Astrocyte (in vitro differentiated cells and primary cell): ENCODE results near the gene ABHD5. TPM values are rescaled to one million over a fixed set of nuclear protein-coding genes. Genes with fewer than 3 reads are reported as not detected.
A peak's percentile ranks its signal among the peaks of the same experiment; 100 is the strongest.

Source experiments
- DNase-seq: peaks from one replicate; pipeline ENCODE4 v3.0.0-alpha.2; 2010; ENCODE audit warnings: low read depth
- FAIRE-seq: peaks from 2 replicates; lab custom pipeline; 2011; peaks lifted over from hg19 to GRCh38; lab: Jason Lieb, UNC
- H2AFZ ChIP-seq: 2 replicates; pipeline ENCODE4 v1.6.0; 2012; ENCODE audit warnings: low read depth, low read length, inconsistent platforms
- H3K27ac ChIP-seq: 2 replicates; pipeline ENCODE4 v1.5.1; 2011; ENCODE audit warnings: low read depth, low read length, inconsistent platforms
- H3K27me3 ChIP-seq: 2 replicates; pipeline ENCODE4 v1.6.0; 2011; ENCODE audit warnings: low read length, inconsistent platforms; ENCODE audit not compliant: insufficient read depth
- H3K36me3 ChIP-seq: 2 replicates; pipeline ENCODE4 v1.5.1; 2011; ENCODE audit warnings: low read length, inconsistent platforms; ENCODE audit not compliant: insufficient read depth
- H3K4me1 ChIP-seq: 2 replicates; pipeline ENCODE4 v1.5.1; 2011; ENCODE audit warnings: low read length, inconsistent platforms; ENCODE audit not compliant: insufficient read depth
- H3K4me2 ChIP-seq: 2 replicates; pipeline ENCODE4 v1.6.0; 2012; ENCODE audit warnings: low read length, inconsistent platforms
- H3K4me3 ChIP-seq: 2 replicates; pipeline ENCODE4 v1.5.1; 2011; ENCODE audit warnings: low read depth, mild to moderate bottlenecking, low read length, inconsistent platforms; ENCODE audit not compliant: insufficient read depth
- H3K79me2 ChIP-seq: 2 replicates; pipeline ENCODE4 v1.6.0; 2012; ENCODE audit warnings: mild to moderate bottlenecking, low read length, inconsistent platforms; ENCODE audit not compliant: insufficient read depth
- H3K9ac ChIP-seq: 2 replicates; pipeline ENCODE4 v1.6.0; 2012; ENCODE audit warnings: mild to moderate bottlenecking, low read length, inconsistent platforms
- H3K9me3 ChIP-seq: 2 replicates; pipeline ENCODE4 v1.5.1; 2012; ENCODE audit warnings: low read depth, mild to moderate bottlenecking, low read length, inconsistent platforms; ENCODE audit not compliant: insufficient read depth
- H4K20me1 ChIP-seq: 2 replicates; pipeline ENCODE4 v1.6.0; 2012; ENCODE audit warnings: low read length, inconsistent platforms; ENCODE audit not compliant: insufficient read depth
- H3K27ac Mint-ChIP-seq: one replicate; pipeline ENCODE4 v1.8.0; 2021; ENCODE audit warnings: mild to moderate bottlenecking, mixed read lengths; ENCODE audit not compliant: unreplicated experiment
- H3K27me3 Mint-ChIP-seq: one replicate; pipeline ENCODE4 v1.8.0; 2021; ENCODE audit warnings: low read depth, mixed read lengths; ENCODE audit not compliant: unreplicated experiment
- H3K36me3 Mint-ChIP-seq: one replicate; pipeline ENCODE4 v1.8.0; 2021; ENCODE audit warnings: low read depth, mixed read lengths; ENCODE audit not compliant: unreplicated experiment
- H3K4me1 Mint-ChIP-seq: one replicate; pipeline ENCODE4 v1.8.0; 2021; ENCODE audit warnings: low read depth, mixed read lengths; ENCODE audit not compliant: unreplicated experiment
- H3K4me3 Mint-ChIP-seq: one replicate; pipeline ENCODE4 v1.8.0; 2021; ENCODE audit warnings: mild to moderate bottlenecking, moderate library complexity, mixed read lengths; ENCODE audit not compliant: unreplicated experiment
- H3K9me3 Mint-ChIP-seq: one replicate; pipeline ENCODE4 v1.8.0; 2021; ENCODE audit warnings: mild to moderate bottlenecking, mixed read lengths; ENCODE audit not compliant: unreplicated experiment
- EZH2 ChIP-seq: IDR thresholded peaks from 2 replicates; pipeline ENCODE4 v1.6.1; 2012; ENCODE audit warnings: mild to moderate bottlenecking, low read length, inconsistent platforms; ENCODE audit not compliant: insufficient read depth
- total RNA-seq: library from RNA; stranded (reverse); gene quantifications from 2 replicates; pipeline ENCODE4 v1.2.1, GENCODE V29; 2021
- TF ChIP-seq, protein P1 (sequence below): IDR thresholded peaks from 2 replicates; pipeline ENCODE4 v1.5.1; 2011; ENCODE audit warnings: low read depth, mild to moderate bottlenecking, inconsistent platforms, low read length, moderate library complexity; ENCODE audit not compliant: insufficient read depth

The ABHD5 gene
- total RNA-seq, 1 donor from 2014 or later: 18.3 TPM

DNA sequence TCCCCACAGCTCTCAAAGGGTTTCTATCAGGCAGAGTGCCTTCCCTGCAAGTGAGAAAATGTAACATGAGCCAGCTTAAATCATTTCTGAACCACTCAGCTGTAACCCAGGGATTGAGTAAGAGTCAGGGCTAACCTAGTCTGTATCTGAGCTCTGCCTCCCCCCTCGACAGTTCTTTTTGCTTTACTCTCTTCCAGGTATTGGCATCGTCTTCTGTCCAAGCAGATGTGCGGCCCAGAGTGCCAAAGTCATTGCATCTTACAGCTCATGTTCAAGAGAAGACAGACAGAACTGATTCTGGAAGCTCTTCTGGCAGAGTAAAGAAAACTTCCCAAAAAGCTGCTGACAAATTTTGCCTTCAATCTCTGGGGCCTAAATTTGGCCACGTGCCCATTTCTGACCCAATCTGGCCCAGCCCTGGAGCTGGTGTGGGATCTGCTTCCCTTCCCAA is 74.8 kb downstream of the ABHD5 start:
- H3K9me3 ChIP-seq: no peaks in the 10 kb centered on the region
- no peaks in the 10 kb centered on the region for H3K36me3 Mint-ChIP-seq
- H3K36me3 ChIP-seq: no peaks in the 10 kb centered on the region
- H3K27me3 ChIP-seq: no peaks in the 10 kb centered on the region
- no peaks in the 10 kb centered on the region for H4K20me1 ChIP-seq
- no peak overlapping the region for H3K9ac ChIP-seq
- H3K27ac ChIP-seq: no peak overlapping the region
- no peak overlapping the region for H3K4me2 ChIP-seq
- DNase-seq: peak; percentile 33
- TF ChIP-seq, protein P1, sequence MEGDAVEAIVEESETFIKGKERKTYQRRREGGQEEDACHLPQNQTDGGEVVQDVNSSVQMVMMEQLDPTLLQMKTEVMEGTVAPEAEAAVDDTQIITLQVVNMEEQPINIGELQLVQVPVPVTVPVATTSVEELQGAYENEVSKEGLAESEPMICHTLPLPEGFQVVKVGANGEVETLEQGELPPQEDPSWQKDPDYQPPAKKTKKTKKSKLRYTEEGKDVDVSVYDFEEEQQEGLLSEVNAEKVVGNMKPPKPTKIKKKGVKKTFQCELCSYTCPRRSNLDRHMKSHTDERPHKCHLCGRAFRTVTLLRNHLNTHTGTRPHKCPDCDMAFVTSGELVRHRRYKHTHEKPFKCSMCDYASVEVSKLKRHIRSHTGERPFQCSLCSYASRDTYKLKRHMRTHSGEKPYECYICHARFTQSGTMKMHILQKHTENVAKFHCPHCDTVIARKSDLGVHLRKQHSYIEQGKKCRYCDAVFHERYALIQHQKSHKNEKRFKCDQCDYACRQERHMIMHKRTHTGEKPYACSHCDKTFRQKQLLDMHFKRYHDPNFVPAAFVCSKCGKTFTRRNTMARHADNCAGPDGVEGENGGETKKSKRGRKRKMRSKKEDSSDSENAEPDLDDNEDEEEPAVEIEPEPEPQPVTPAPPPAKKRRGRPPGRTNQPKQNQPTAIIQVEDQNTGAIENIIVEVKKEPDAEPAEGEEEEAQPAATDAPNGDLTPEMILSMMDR: no peak
- TF ChIP-seq EZH2: no peak
- H3K4me3 Mint-ChIP-seq: no peak overlapping the region
- FAIRE-seq: no peak
- H3K27me3 Mint-ChIP-seq: no peaks in the 10 kb centered on the region
- H2AFZ ChIP-seq: no peak overlapping the region
- H3K4me3 ChIP-seq: no peak overlapping the region
- peaks cover 28% of the 10 kb centered on the region for H3K4me1 Mint-ChIP-seq
- H3K4me1 ChIP-seq: peaks cover 29% of the 10 kb centered on the region
- H3K27ac Mint-ChIP-seq: no peak overlapping the region
- no peaks in the 10 kb centered on the region for H3K9me3 Mint-ChIP-seq
- no peaks in the 10 kb centered on the region for H3K79me2 ChIP-seq

DNA sequence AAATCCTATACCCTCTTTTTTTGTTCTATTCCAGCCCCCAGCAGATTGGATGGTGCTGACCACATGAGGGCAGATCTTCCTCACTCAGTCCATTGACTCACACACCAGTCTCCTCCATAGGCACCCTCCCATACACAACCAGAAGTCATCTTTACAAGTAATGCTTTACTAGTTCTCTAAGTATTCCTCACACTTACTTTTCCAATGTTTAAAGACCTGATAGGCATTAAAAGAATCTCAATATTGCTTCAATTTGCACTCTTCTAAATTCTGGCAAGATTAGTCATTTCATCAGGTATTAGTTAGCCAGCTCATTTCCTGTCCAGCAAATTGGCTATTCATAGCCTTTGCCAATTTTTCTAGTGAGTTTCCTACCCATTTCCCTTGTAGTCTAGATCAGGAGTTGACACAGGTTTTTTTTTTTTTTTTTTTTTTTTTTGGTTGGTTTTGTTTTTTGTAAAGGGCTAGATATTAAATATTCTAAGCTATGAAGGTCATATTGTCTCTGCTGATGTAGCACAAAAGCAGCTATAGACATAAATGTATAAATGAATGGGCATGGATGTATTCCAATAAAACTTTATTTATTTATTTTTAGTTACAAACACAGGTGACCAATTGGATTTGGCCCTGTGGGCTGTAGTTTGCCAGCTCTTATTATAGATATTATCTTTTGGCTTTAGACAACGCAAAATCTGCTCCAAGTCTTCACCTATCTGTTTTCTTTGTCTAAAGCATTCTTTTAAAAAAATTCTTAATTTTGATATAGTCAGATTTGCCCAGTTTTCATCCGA is 76.1 kb downstream of the ABHD5 start:
- Histone ChIP-seq H2AFZ (no peak overlapping the region), H3K79me2 (no peaks in the 10 kb centered on the region), H3K4me3 (no peak overlapping the region), H3K9ac (no peak overlapping the region), H3K9me3 (no peaks in the 10 kb centered on the region), H3K4me1 (peaks cover 29% of the 10 kb centered on the region), H3K27me3 (no peaks in the 10 kb centered on the region), H3K27ac (peak overlapping the region; percentile 41), H4K20me1 (no peaks in the 10 kb centered on the region), H3K36me3 (no peaks in the 10 kb centered on the region), H3K4me2 (peak overlapping the region; percentile 17)
- no peak overlapping the region for H3K4me3 Mint-ChIP-seq
- H3K4me1 Mint-ChIP-seq: peaks cover 28% of the 10 kb centered on the region
- H3K27me3 Mint-ChIP-seq: no peaks in the 10 kb centered on the region
- H3K9me3 Mint-ChIP-seq: no peaks in the 10 kb centered on the region
- no peak for TF ChIP-seq EZH2
- TF ChIP-seq, protein P1: no peak
- no peaks in the 10 kb centered on the region for H3K36me3 Mint-ChIP-seq
- FAIRE-seq (peak; percentile 9), DNase-seq (peak; percentile 78)
- no peak overlapping the region for H3K27ac Mint-ChIP-seq

DNA sequence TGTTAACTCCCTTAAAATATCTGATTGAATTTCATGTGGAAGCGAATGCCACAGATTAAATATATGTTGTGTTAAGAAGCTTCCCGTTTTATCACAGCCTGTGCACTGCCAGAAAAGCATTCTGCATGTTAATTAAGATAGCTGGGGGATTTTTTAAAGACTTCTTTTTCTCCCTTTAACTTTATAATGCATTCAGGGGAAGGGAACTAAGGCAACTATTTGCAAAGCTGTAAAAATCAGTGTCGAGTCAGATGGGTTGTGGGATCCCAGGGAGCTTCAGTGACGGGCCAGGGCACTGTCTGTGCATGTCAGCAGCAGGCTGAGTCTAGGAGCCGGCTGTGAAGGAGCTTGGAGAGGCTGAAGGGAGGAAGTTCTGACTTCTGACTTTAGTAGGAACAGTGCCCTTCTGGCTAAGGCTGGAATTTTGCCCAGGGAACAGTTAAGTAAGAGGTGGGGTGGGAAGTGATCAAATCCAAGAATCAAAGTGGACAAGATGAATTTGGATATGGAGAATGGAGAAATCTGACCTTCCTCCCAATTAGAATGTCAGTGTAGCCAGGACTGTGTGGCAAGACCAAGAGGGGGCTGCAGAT is 77.7 kb downstream of the ABHD5 start:
- FAIRE-seq: no peak
- Mint-ChIP-seq H3K4me1 (peaks cover 39% of the 10 kb centered on the region), H3K9me3 (no peaks in the 10 kb centered on the region), H3K27me3 (no peaks in the 10 kb centered on the region), H3K27ac (peak overlapping the region; percentile 77), H3K4me3 (no peak overlapping the region), H3K36me3 (no peaks in the 10 kb centered on the region)
- H4K20me1 ChIP-seq: no peaks in the 10 kb centered on the region
- peak overlapping the region; percentile 91 for H3K4me2 ChIP-seq
- DNase-seq: no peak
- no peak overlapping the region for H3K9ac ChIP-seq
- TF ChIP-seq EZH2: no peak
- TF ChIP-seq, protein P1: no peak
- H3K9me3 ChIP-seq: no peaks in the 10 kb centered on the region
- peaks cover 29% of the 10 kb centered on the region for H3K4me1 ChIP-seq
- H3K79me2 ChIP-seq: no peaks in the 10 kb centered on the region
- H2AFZ ChIP-seq: peak overlapping the region; percentile 85
- no peak overlapping the region for H3K4me3 ChIP-seq
- H3K27me3 ChIP-seq: no peaks in the 10 kb centered on the region
- no peaks in the 10 kb centered on the region for H3K36me3 ChIP-seq
- no peak overlapping the region for H3K27ac ChIP-seq
